ENCODE results near the gene TNMD.

Gene TNMD

GRCh38 chrX:100645106-100645505 is 60.4 kb downstream of the TNMD start:
- DNase-seq: no peak

GRCh38 chrX:100647095-100647494 is 62.4 kb downstream of the TNMD start:
- DNase-seq: no peak

GRCh38 chrX:100647739-100648138 is 63.0 kb downstream of the TNMD start:
- DNase-seq: no peak

GRCh38 chrX:100648458-100649417 is 64.0 kb downstream of the TNMD start:
- DNase-seq: no peak

All from activated T-cell treated with anti-CD3 and anti-CD28 coated beads, Interleukin-2, amount 50 U/mL, for 48 hours (primary cell).